Erythroblast (primary cell): ENCODE measurements around the gene CCDC63.
"Not testable (repeated sequence)": the region's sequence is repeated elsewhere in the genome, so short reads cannot be mapped to it uniquely, and the experiment has no call there.

Experiments used
- DNase-seq, 2 experiments: peaks; one replicate each; lab custom pipeline; 2025; lab: John Stamatoyannopoulos, UW
- GATA1 ChIP-seq: IDR thresholded peaks from 2 replicates; pipeline ENCODE4 v1.6.1; 2011; ENCODE audit warnings: low read depth, mild to moderate bottlenecking, control low read depth, low read length, moderate library complexity
- POLR2A ChIP-seq: IDR thresholded peaks from 2 replicates; pipeline ENCODE4 v1.6.1; 2011; ENCODE audit warnings: mild to moderate bottlenecking, low read length

Gene CCDC63

DNA sequence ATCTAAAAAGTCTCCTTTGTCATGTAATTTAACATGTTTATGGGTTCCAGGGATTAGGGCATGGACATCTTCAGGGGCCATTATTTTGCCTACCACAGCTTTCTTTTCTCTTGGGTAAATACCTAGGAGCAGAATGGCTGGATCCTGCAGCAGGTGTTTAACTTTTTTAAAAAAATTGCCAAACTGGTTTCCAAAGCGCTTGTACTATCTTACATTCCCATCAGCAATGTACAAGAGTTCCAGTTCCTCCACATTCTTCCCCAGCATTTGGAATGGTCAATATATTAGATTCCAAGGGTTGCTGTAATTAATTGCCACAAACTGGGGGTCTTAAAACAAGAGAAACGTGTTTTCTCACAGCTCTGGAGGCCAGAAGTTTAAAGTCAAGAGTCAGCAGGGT, 101.3 kb downstream of the CCDC63 start:
- no peak for TF ChIP-seq GATA1
- no peak for TF ChIP-seq POLR2A
- DNase-seq, result no peak

- not testable (repeated sequence) for DNase-seq
These were observed 103.7 kb downstream of the CCDC63 start for GRCh38 chr12:110950466-110950865.

GRCh38 chr12:110950867-110951266, 104.1 kb downstream of the CCDC63 start:
- DNase-seq, result not testable (repeated sequence)
